ENCODE results near the gene TNFAIP2.

DNA sequence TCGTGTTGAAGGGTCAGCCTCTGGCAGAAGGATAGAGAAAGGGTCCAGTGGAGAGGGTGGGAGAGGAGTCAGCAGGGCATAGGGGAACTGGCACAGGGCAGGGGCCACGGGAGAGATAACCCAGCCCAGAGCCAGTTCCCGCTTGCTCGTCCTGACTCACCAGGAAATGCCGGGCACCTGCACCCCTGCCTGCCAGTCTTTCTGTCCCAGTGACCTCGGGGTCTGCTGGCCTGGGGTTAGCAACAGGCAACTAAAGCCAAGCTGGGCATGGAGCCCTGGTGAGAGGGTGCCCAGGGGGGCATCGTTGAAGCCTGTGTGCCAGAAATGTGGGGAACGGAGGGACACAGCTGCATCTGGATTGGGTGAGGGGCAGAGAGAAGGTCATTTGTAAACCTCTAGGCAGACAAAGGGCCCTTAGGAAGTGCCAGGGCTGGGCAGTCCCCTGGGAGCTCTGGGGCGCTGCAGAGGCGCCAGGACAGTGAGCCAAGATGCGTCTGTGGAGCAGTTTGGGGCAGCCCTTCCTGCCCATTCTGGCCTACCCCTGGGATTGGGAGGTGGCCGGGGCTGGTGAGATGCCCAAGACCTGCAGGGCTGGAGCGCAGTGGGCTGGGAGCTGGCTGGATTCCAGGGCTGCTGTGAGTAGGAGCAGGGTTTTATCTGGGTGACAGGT is 5.5 kb downstream of the TNFAIP2 start:
- TF ChIP-seq, protein P1, sequence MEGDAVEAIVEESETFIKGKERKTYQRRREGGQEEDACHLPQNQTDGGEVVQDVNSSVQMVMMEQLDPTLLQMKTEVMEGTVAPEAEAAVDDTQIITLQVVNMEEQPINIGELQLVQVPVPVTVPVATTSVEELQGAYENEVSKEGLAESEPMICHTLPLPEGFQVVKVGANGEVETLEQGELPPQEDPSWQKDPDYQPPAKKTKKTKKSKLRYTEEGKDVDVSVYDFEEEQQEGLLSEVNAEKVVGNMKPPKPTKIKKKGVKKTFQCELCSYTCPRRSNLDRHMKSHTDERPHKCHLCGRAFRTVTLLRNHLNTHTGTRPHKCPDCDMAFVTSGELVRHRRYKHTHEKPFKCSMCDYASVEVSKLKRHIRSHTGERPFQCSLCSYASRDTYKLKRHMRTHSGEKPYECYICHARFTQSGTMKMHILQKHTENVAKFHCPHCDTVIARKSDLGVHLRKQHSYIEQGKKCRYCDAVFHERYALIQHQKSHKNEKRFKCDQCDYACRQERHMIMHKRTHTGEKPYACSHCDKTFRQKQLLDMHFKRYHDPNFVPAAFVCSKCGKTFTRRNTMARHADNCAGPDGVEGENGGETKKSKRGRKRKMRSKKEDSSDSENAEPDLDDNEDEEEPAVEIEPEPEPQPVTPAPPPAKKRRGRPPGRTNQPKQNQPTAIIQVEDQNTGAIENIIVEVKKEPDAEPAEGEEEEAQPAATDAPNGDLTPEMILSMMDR (IDR thresholded peaks at IDR 0.05), result no peak
- no peak for TF ChIP-seq POLR2A (IDR thresholded peaks at IDR 0.05)

All from testis (tissue), 2 donors.